ENCODE results near the gene NUDT12. TPM values are rescaled to one million over a fixed set of nuclear protein-coding genes. Genes with fewer than 3 reads are reported as not detected.
A peak's percentile ranks its signal among the peaks of the same experiment; 100 is the strongest.

The NUDT12 gene
- total RNA-seq, 1 donor from 2014 or later = 11.2 TPM

GRCh38 chr5:103573411-103573810 is 10.8 kb upstream of the NUDT12 start:
- no peaks in the 10 kb centered on the region for H3K27me3 ChIP-seq (ENCODE audit: control insufficient read depth, insufficient read depth, low read length)
- no peak for TF ChIP-seq CTCF (IDR thresholded peaks at IDR 0.05; ENCODE audit: insufficient read depth, low read length, poor library complexity, severe bottlenecking)
- no peaks in the 10 kb centered on the region for H3K36me3 ChIP-seq (ENCODE audit: control insufficient read depth, insufficient read depth, low read length)
- no peak overlapping the region for H3K4me3 ChIP-seq (ENCODE audit: low read depth, low read length)
- DNase-seq (ENCODE audit: low read depth) = no peak

GRCh38 chr5:103572454-103572853 is 9.9 kb upstream of the NUDT12 start:
- H3K27me3 ChIP-seq (ENCODE audit: control insufficient read depth, insufficient read depth, low read length) = no peaks in the 10 kb centered on the region
- DNase-seq (ENCODE audit: low read depth) = no peak
- no peak overlapping the region for H3K4me3 ChIP-seq (ENCODE audit: low read depth, low read length)
- no peaks in the 10 kb centered on the region for H3K36me3 ChIP-seq (ENCODE audit: control insufficient read depth, insufficient read depth, low read length)
- no peak for TF ChIP-seq CTCF (IDR thresholded peaks at IDR 0.05; ENCODE audit: insufficient read depth, low read length, poor library complexity, severe bottlenecking)

- no peak for TF ChIP-seq CTCF (IDR thresholded peaks at IDR 0.05; ENCODE audit: insufficient read depth, low read length, poor library complexity, severe bottlenecking)
- H3K4me3 ChIP-seq (ENCODE audit: low read depth, low read length) = no peak overlapping the region
- no peaks in the 10 kb centered on the region for H3K27me3 ChIP-seq (ENCODE audit: control insufficient read depth, insufficient read depth, low read length)
- H3K36me3 ChIP-seq (ENCODE audit: control insufficient read depth, insufficient read depth, low read length) = no peaks in the 10 kb centered on the region
- no peak for DNase-seq (ENCODE audit: low read depth)
Observed at GRCh38 chr5:103571730-103572129, 9.1 kb upstream of the NUDT12 start.

GRCh38 chr5:103569313-103570060 is 6.9 kb upstream of the NUDT12 start:
- peak; percentile 31 for DNase-seq (ENCODE audit: low read depth)
- TF ChIP-seq CTCF (IDR thresholded peaks at IDR 0.05; ENCODE audit: insufficient read depth, low read length, poor library complexity, severe bottlenecking) = no peak
- H3K36me3 ChIP-seq (ENCODE audit: control insufficient read depth, insufficient read depth, low read length) = no peaks in the 10 kb centered on the region
- no peaks in the 10 kb centered on the region for H3K27me3 ChIP-seq (ENCODE audit: control insufficient read depth, insufficient read depth, low read length)
- H3K4me3 ChIP-seq (ENCODE audit: low read depth, low read length) = no peak overlapping the region

- Histone ChIP-seq H3K36me3 (ENCODE audit: control insufficient read depth, insufficient read depth, low read length) (no peaks in the 10 kb centered on the region), H3K27me3 (ENCODE audit: control insufficient read depth, insufficient read depth, low read length) (no peaks in the 10 kb centered on the region), H3K4me3 (ENCODE audit: low read depth, low read length) (no peak overlapping the region)
- no peak for DNase-seq (ENCODE audit: low read depth)
- no peak for TF ChIP-seq CTCF (IDR thresholded peaks at IDR 0.05; ENCODE audit: insufficient read depth, low read length, poor library complexity, severe bottlenecking)
Observed at GRCh38 chr5:103565719-103566118, 3.1 kb upstream of the NUDT12 start.

Data from kidney epithelial cell (primary cell).